KMS-11 (cell line): ENCODE data around the gene PDE1C.

Experiments used
- H2AFZ ChIP-seq: fragments of 200-600 bp; sonication (generic); 2 replicates; pipeline ENCODE4 v1.6.1; 2016; ENCODE audit warnings: antibody characterized with exemption, mixed run types, low read depth
- H3K27ac ChIP-seq: fragments of 200-600 bp; sonication (generic); 2 replicates; pipeline ENCODE4 v1.6.1; 2016; ENCODE audit warnings: mild to moderate bottlenecking, mixed run types
- H3K27me3 ChIP-seq: fragments of 200-600 bp; sonication (generic); 2 replicates; pipeline ENCODE4 v1.6.1; 2017; ENCODE audit warnings: mild to moderate bottlenecking, low read depth, mixed run types, moderate library complexity; ENCODE audit not compliant: insufficient read depth
- H3K36me3 ChIP-seq: fragments of 200-600 bp; sonication (generic); 2 replicates; pipeline ENCODE4 v1.6.1; 2017; ENCODE audit warnings: mild to moderate bottlenecking, mixed run types; ENCODE audit not compliant: insufficient read depth
- H3K4me1 ChIP-seq: fragments of 200-600 bp; sonication (generic); 2 replicates; pipeline ENCODE4 v1.6.1; 2016; ENCODE audit warnings: mild to moderate bottlenecking, low read depth, mixed run types; ENCODE audit not compliant: poor library complexity, severe bottlenecking
- H3K4me2 ChIP-seq: fragments of 200-600 bp; sonication (generic); 2 replicates; pipeline ENCODE4 v1.7.0; 2016; ENCODE audit warnings: mild to moderate bottlenecking, mixed run types
- H3K4me3 ChIP-seq: fragments of 200-600 bp; sonication (generic); IDR thresholded peaks from 2 replicates; pipeline ENCODE4 v1.6.1; 2017; ENCODE audit warnings: low read depth, low read length, mixed read lengths; ENCODE audit not compliant: insufficient read depth
- H3K79me2 ChIP-seq: fragments of 200-600 bp; sonication (generic); 2 replicates; pipeline ENCODE4 v1.6.1; 2016; ENCODE audit warnings: low read depth, mixed run types; ENCODE audit not compliant: insufficient read depth
- H3K9ac ChIP-seq: fragments of 200-600 bp; sonication (generic); 2 replicates; pipeline ENCODE4 v1.6.1; 2016; ENCODE audit warnings: mild to moderate bottlenecking, mixed run types
- H4K20me1 ChIP-seq: fragments of 200-600 bp; sonication (generic); 2 replicates; pipeline ENCODE4 v1.6.1; 2016; ENCODE audit warnings: mild to moderate bottlenecking, mixed run types; ENCODE audit not compliant: insufficient read depth
- TF ChIP-seq, protein P1 (sequence below): fragments of 200-600 bp; sonication (generic); conservative IDR thresholded peaks from 2 replicates; pipeline ENCODE4 v1.6.1; 2017; ENCODE audit warnings: low read depth, mild to moderate bottlenecking, antibody characterized with exemption, low read length, moderate library complexity, mixed read lengths

Gene PDE1C

DNA sequence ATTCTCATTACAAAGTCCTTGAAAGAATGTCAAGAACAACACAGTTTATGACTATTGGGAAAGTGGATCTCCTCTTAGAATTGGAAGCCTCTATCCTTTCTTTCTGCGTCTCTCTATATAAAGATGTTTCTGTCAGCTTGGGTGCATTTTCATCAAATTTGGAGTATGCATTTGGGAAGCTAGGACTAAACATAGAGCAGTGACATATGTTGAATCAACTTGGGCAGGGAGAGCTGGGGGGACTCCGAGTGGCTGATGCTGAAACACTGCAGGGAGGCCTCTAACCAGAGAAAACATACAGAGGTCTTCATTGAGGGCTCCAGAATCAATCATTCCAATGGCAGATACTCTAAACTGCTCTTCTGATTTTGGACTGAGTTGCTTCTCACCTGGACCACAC lies 147.4 kb downstream of the PDE1C start:
- Histone ChIP-seq H3K36me3 (no peaks in the 10 kb centered on the region), H2AFZ (no peak overlapping the region), H3K79me2 (no peaks in the 10 kb centered on the region), H3K27me3 (no peaks in the 10 kb centered on the region), H3K9ac (no peak overlapping the region), H3K4me3 (no peak overlapping the region), H3K4me2 (no peak overlapping the region), H3K27ac (no peak overlapping the region), H3K4me1 (no peaks in the 10 kb centered on the region), H4K20me1 (no peaks in the 10 kb centered on the region)
- TF ChIP-seq, protein P1, sequence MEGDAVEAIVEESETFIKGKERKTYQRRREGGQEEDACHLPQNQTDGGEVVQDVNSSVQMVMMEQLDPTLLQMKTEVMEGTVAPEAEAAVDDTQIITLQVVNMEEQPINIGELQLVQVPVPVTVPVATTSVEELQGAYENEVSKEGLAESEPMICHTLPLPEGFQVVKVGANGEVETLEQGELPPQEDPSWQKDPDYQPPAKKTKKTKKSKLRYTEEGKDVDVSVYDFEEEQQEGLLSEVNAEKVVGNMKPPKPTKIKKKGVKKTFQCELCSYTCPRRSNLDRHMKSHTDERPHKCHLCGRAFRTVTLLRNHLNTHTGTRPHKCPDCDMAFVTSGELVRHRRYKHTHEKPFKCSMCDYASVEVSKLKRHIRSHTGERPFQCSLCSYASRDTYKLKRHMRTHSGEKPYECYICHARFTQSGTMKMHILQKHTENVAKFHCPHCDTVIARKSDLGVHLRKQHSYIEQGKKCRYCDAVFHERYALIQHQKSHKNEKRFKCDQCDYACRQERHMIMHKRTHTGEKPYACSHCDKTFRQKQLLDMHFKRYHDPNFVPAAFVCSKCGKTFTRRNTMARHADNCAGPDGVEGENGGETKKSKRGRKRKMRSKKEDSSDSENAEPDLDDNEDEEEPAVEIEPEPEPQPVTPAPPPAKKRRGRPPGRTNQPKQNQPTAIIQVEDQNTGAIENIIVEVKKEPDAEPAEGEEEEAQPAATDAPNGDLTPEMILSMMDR = no peak

DNA sequence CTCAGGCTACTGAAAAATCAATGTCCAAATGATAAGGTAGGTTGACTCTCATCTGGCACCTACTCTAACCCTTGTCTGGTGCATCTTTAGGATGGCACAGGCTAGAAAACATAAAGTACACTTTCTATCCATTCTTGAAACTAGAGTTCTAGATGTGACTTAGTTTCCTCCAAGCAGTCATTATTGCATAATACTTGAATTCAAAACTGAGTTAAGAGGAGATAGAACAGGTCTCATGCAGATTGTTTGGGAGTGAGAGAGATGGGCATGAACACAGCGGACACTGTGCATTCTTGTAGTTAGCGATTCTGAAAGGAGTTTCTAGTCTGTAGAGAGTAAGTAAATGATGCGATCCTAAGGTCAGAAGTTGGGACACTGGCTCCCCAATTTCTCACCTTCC lies 149.2 kb downstream of the PDE1C start:
- TF ChIP-seq, protein P1 = no peak
- Histone ChIP-seq H3K4me1 (no peaks in the 10 kb centered on the region), H3K36me3 (no peaks in the 10 kb centered on the region), H3K4me2 (no peak overlapping the region), H2AFZ (no peak overlapping the region), H3K27ac (no peak overlapping the region), H3K27me3 (no peaks in the 10 kb centered on the region), H3K4me3 (no peak overlapping the region), H3K9ac (no peak overlapping the region), H4K20me1 (no peaks in the 10 kb centered on the region), H3K79me2 (no peaks in the 10 kb centered on the region)

DNA sequence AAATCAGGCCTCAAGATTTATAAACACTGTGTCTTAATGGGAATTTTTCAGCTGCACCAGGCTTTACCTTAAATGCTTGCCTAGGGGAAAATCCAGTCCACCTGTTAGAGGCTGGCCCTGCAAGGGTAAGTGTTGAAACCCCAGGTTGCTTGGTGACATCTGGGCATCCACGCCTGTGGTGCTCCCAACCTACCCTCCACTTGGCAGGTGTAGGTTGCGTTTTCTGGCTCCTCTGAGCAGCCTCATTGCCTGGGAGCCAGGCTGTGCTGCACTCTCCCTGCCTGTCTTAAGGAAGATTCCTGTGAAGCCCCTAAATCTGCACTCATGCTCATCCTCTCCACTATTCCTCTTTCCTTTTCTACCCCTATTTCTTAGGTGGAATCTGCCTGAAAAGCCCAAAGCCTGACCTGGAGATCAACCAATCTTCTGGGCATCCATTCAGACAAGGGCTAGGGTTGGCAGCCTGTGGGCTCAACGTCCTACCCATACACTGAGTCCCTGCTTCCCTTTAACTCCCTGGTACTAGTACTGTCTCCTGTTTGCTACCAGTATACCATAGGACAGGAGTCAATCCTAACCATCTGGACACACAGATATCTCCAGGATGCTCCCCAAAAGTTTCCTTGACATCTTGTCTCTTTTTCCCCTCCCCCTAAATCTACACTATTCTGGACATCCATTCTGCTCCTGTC lies 150.4 kb downstream of the PDE1C start:
- no peaks in the 10 kb centered on the region for H3K36me3 ChIP-seq
- no peaks in the 10 kb centered on the region for H3K27me3 ChIP-seq
- no peaks in the 10 kb centered on the region for H3K4me1 ChIP-seq
- H3K4me3 ChIP-seq = no peak overlapping the region
- TF ChIP-seq, protein P1 = no peak
- no peak overlapping the region for H3K27ac ChIP-seq
- H3K79me2 ChIP-seq = no peaks in the 10 kb centered on the region
- H3K4me2 ChIP-seq = no peak overlapping the region
- H4K20me1 ChIP-seq = no peaks in the 10 kb centered on the region
- H2AFZ ChIP-seq = no peak overlapping the region
- no peak overlapping the region for H3K9ac ChIP-seq

DNA sequence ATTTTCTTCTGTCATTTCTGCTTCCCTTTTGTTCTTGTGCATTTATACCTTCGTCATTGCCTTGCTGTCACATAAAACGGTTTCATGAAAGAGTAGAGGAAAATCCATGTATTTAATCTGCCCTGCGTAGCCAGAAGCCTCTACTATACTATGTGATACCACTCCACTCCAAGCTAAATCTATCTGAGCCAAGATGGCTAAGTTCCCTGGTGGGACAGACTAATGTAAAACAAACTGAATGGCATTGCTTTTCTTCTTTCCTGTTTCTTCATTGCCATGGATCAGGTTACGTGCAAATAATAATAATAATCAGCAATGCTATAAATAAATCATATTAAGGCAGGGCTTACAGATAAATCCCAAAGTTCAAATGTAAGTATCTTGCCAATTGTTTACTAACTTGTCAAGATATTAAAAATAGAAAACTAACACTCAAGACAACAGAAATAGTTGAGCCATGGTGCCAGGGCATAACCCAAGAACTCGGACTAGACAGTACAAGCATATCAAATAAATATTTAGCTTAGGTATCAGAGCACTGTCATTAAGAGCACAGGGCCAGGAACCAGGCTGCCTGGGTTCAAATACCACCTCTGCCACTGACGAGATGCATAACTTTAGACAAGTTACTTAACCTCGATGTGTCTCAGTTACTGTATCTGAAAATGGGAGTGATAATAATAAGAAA lies 151.4 kb downstream of the PDE1C start:
- no peaks in the 10 kb centered on the region for H3K4me1 ChIP-seq
- H3K4me2 ChIP-seq = no peak overlapping the region
- TF ChIP-seq, protein P1 = no peak
- H4K20me1 ChIP-seq = no peaks in the 10 kb centered on the region
- no peak overlapping the region for H3K9ac ChIP-seq
- H3K27me3 ChIP-seq = no peaks in the 10 kb centered on the region
- H3K36me3 ChIP-seq = no peaks in the 10 kb centered on the region
- no peak overlapping the region for H3K4me3 ChIP-seq
- H2AFZ ChIP-seq = no peak overlapping the region
- no peaks in the 10 kb centered on the region for H3K79me2 ChIP-seq
- H3K27ac ChIP-seq = no peak overlapping the region
